ENCODE measurements around the gene HHIPL1. TPM values are rescaled to one million over a fixed set of nuclear protein-coding genes. Genes with fewer than 3 reads are reported as not detected.

HHIPL1 gene
- total RNA-seq, 1 donor from 2014 or later = 1.8 TPM

GRCh38 chr14:99689266-99690236 is 44.6 kb downstream of the HHIPL1 start:
- DNase-seq (ENCODE audit: low read depth) = no peak

GRCh38 chr14:99690636-99691035 is 45.7 kb downstream of the HHIPL1 start:
- no peak for DNase-seq (ENCODE audit: low read depth)

- no peak for DNase-seq (ENCODE audit: low read depth)
Observed at GRCh38 chr14:99691111-99691885, 46.4 kb downstream of the HHIPL1 start.

- DNase-seq (ENCODE audit: low read depth) = no peak
Observed at GRCh38 chr14:99693918-99694317, 49.0 kb downstream of the HHIPL1 start.

GRCh38 chr14:99696929-99697328 is 52.0 kb downstream of the HHIPL1 start:
- no peak for DNase-seq (ENCODE audit: low read depth)

GRCh38 chr14:99698236-99698635 is 53.3 kb downstream of the HHIPL1 start:
- DNase-seq (ENCODE audit: low read depth) = no peak

GRCh38 chr14:99698642-99699041 is 53.7 kb downstream of the HHIPL1 start:
- no peak for DNase-seq (ENCODE audit: low read depth)

- no peak for DNase-seq (ENCODE audit: low read depth)
Observed at GRCh38 chr14:99699085-99699760, 54.3 kb downstream of the HHIPL1 start.

GRCh38 chr14:99699861-99700260 is 54.9 kb downstream of the HHIPL1 start:
- DNase-seq (ENCODE audit: low read depth) = no peak

- no peak for DNase-seq (ENCODE audit: low read depth)
Observed at GRCh38 chr14:99700379-99700778, 55.5 kb downstream of the HHIPL1 start.

- no peak for DNase-seq (ENCODE audit: low read depth)
Observed at GRCh38 chr14:99701260-99701659, 56.3 kb downstream of the HHIPL1 start.

- DNase-seq (ENCODE audit: low read depth) = no peak
Observed at GRCh38 chr14:99702115-99702514, 57.2 kb downstream of the HHIPL1 start.

GRCh38 chr14:99703381-99703780 is 58.5 kb downstream of the HHIPL1 start:
- no peak for DNase-seq (ENCODE audit: low read depth)

- DNase-seq (ENCODE audit: low read depth) = no peak
Observed at GRCh38 chr14:99704037-99704436, 59.1 kb downstream of the HHIPL1 start.

GRCh38 chr14:99706107-99706900 is 61.4 kb downstream of the HHIPL1 start:
- DNase-seq (ENCODE audit: low read depth) = no peak

GRCh38 chr14:99707420-99707819 is 62.5 kb downstream of the HHIPL1 start:
- DNase-seq (ENCODE audit: low read depth) = no peak

GRCh38 chr14:99707921-99708320 is 63.0 kb downstream of the HHIPL1 start:
- no peak for DNase-seq (ENCODE audit: low read depth)

- DNase-seq (ENCODE audit: low read depth) = no peak
Observed at GRCh38 chr14:99708449-99708848, 63.5 kb downstream of the HHIPL1 start.

- DNase-seq (ENCODE audit: low read depth) = no peak
Observed at GRCh38 chr14:99713972-99714371, 69.0 kb downstream of the HHIPL1 start.

- no peak for DNase-seq (ENCODE audit: low read depth)
Observed at GRCh38 chr14:99715266-99716000, 70.5 kb downstream of the HHIPL1 start.

Measured in renal cortical epithelial cell (primary cell).